ENCODE data around the gene NXPE4.
"Not testable (repeated sequence)": the region's sequence is repeated elsewhere in the genome, so short reads cannot be mapped to it uniquely, and the experiment has no call there.

The NXPE4 gene

GRCh38 chr11:114595571-114595970, at the start of gene NXPE4:
Gene NXPE4 (minus strand): TSS chr11:114595786. CDS start chr11:114594759, 1,027 bp downstream.
- no peak for DNase-seq (ENCODE audit: low read depth)
- H3K4me3 ChIP-seq (ENCODE audit: low read length) = no peak within 1 kb of the TSS
- no peak for TF ChIP-seq CTCF (IDR thresholded peaks at IDR 0.05; ENCODE audit: insufficient read depth, low read depth, low read length, missing control alignments)

GRCh38 chr11:114639440-114639839, 43.9 kb upstream of the NXPE4 start:
- not testable (repeated sequence) for H3K4me3 ChIP-seq (ENCODE audit: low read length); DNase-seq (ENCODE audit: low read depth)

DNA sequence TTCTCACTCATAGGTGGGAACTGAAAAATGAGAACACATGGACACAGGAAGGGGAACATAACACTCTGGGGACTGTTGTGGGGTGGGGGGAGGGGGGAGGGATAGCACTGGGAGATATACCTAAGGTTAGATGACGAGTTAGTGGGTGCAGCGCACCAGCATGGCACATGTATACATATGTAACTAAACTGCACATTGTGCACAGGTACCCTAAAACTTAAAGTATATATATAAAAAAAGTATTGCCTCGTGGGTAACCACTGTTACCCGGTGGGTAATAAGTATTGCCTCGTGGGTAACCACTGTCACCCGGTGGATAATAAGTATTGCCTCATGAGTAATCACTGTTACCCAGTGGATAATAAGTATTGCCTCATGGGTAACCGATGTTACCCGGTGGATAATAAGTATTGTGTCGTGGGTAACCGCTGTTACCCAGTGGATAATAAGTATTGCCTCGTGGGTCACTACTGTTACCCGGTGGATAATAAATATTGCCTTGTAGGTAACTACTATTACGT, 35.9 kb upstream of the NXPE4 start:
- DNase-seq (ENCODE audit: low read depth) = not testable (repeated sequence)

DNA sequence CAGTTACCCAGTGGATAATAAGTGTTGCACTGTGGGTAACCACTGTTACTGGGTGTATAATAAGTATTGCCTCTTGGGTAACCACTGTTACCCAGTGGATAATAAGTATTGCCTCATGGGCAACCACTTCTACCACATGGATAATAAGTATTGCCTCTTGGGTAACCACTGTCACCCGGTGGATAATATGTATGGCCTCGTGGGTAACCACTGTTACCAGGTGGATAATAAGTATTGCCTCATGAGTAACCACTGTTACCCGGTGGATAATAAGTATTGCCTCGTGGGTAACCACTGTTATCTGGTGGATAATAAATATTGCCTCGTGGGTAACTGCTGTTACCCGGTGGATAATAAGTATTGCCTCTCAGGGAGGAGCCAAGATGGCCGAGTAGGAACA, 29.7 kb upstream of the NXPE4 start:
- no peak for DNase-seq (ENCODE audit: low read depth)
- H3K4me3 ChIP-seq (ENCODE audit: low read length) = no peak overlapping the region
- TF ChIP-seq CTCF (IDR thresholded peaks at IDR 0.05; ENCODE audit: insufficient read depth, low read depth, low read length, missing control alignments) = no peak

More for the DNA sequence above, 35.9 kb upstream of the NXPE4 start:
- not testable (repeated sequence) for H3K4me3 ChIP-seq (ENCODE audit: low read length)

- DNase-seq (ENCODE audit: low read depth) = no peak
- no peak for TF ChIP-seq CTCF (IDR thresholded peaks at IDR 0.05; ENCODE audit: insufficient read depth, low read depth, low read length, missing control alignments)
- H3K4me3 ChIP-seq (ENCODE audit: low read length) = no peak overlapping the region
Measured at GRCh38 chr11:114624455-114625207, 29.0 kb upstream of the NXPE4 start.

- no peak for DNase-seq (ENCODE audit: low read depth)
- H3K4me3 ChIP-seq (ENCODE audit: low read length) = no peak overlapping the region
- no peak for TF ChIP-seq CTCF (IDR thresholded peaks at IDR 0.05; ENCODE audit: insufficient read depth, low read depth, low read length, missing control alignments)
Measured at GRCh38 chr11:114623720-114624119, 28.1 kb upstream of the NXPE4 start.

DNA sequence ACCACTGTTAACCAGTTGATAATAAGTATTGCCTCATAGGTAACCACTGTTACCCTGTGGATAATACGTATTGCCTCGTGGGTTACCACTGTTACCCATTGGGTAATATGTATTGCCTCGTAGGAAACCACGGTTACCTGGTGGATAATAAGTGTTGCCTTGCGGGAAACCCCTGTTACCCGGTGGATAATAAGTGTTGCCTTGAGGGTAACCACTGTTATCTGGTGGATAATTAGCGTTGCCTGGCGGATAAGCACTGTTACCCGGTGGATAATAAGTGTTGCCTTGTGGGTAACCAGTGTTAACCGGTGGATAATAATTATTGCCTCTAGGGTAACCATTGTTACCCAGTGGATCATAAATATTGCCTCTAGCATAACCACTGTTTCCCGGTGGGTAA, 27.3 kb upstream of the NXPE4 start:
- no peak overlapping the region for H3K4me3 ChIP-seq (ENCODE audit: low read length)
- DNase-seq (ENCODE audit: low read depth) = no peak
- TF ChIP-seq CTCF (IDR thresholded peaks at IDR 0.05; ENCODE audit: insufficient read depth, low read depth, low read length, missing control alignments) = no peak
